CD4-positive, alpha-beta T cell treated with Interleukin-21 for 1 hour (primary cell): ENCODE measurements around the gene PRRT1.
"Not testable (repeated sequence)": the region's sequence is repeated elsewhere in the genome, so short reads cannot be mapped to it uniquely, and the experiment has no call there.

Experiments used
- DNase-seq: peaks from one replicate; pipeline ENCODE4 v3.0.0-alpha.2; 2020

PRRT1 gene

GRCh38 chr6:32187725-32188380, 36.1 kb upstream of the PRRT1 start:
- not testable (repeated sequence) for DNase-seq

- peak; percentile 19 for DNase-seq
Observed at GRCh38 chr6:32187009-32187709, 35.4 kb upstream of the PRRT1 start.

- DNase-seq, result not testable (repeated sequence)
Observed at GRCh38 chr6:32186151-32186840, 34.6 kb upstream of the PRRT1 start.

GRCh38 chr6:32185681-32186131, 34.0 kb upstream of the PRRT1 start:
- peak; percentile 79 for DNase-seq

- DNase-seq, result no peak
Observed at GRCh38 chr6:32184084-32184640, 32.4 kb upstream of the PRRT1 start, which contains the start of gene AGER. TSS of gene AGER (minus strand) at chr6:32184253. CDS start at chr6:32184222, 31 bp downstream.

GRCh38 chr6:32183483-32184083, 31.8 kb upstream of the PRRT1 start:
- DNase-seq, result no peak

- DNase-seq, result no peak
Observed at GRCh38 chr6:32183030-32183429, 31.3 kb upstream of the PRRT1 start.

GRCh38 chr6:32182555-32182981, 30.8 kb upstream of the PRRT1 start:
- DNase-seq, result no peak

- no peak for DNase-seq
Observed at GRCh38 chr6:32181915-32182529, 30.3 kb upstream of the PRRT1 start.

- DNase-seq, result no peak
Observed at GRCh38 chr6:32181148-32181702, 29.5 kb upstream of the PRRT1 start.

- DNase-seq, result no peak
Observed at GRCh38 chr6:32179766-32180405, 28.1 kb upstream of the PRRT1 start.

- DNase-seq, result no peak
Observed at GRCh38 chr6:32178547-32179440, 27.1 kb upstream of the PRRT1 start.

- DNase-seq, result peak; percentile 100
Observed at GRCh38 chr6:32177788-32178546, 26.2 kb upstream of the PRRT1 start, which contains the start of gene RNF5. TSS of gene RNF5 (plus strand) at chr6:32178405. CDS start at chr6:32178512, 107 bp downstream.

GRCh38 chr6:32177183-32177787, 25.5 kb upstream of the PRRT1 start:
- DNase-seq, result peak; percentile 70

- DNase-seq, result no peak
Observed at GRCh38 chr6:32176476-32177182, 24.9 kb upstream of the PRRT1 start.

- peak; percentile 97 for DNase-seq
Observed at GRCh38 chr6:32175711-32176475, 24.2 kb upstream of the PRRT1 start, which contains the start of gene AGPAT1. TSS of gene AGPAT1 (minus strand) at chr6:32176084. CDS start at chr6:32171496, 4,588 bp downstream.

GRCh38 chr6:32175322-32175710, 23.6 kb upstream of the PRRT1 start:
- no peak for DNase-seq

- DNase-seq, result no peak
Observed at GRCh38 chr6:32174416-32174815, 22.7 kb upstream of the PRRT1 start.
